LNCaP clone FGC (cell line): Measurements from ENCODE around the gene EFNA5.
A peak's percentile ranks its signal among the peaks of the same experiment; 100 is the strongest.

ENCODE experiments used
- DNase-seq: peaks from one replicate; pipeline ENCODE4 v3.0.0-alpha.2; 2011; ENCODE audit warnings: low read depth
- H3K4me3 ChIP-seq: 2 replicates; pipeline ENCODE4 v1.5.1; 2011; ENCODE audit warnings: mild to moderate bottlenecking, low read depth, low read length, control low read depth
- CTCF ChIP-seq: IDR thresholded peaks from 2 replicates; pipeline ENCODE4 v1.5.1; 2012; ENCODE audit warnings: mild to moderate bottlenecking; ENCODE audit not compliant: control insufficient read depth, insufficient read depth; ENCODE audit errors: extremely low read depth

The EFNA5 gene

GRCh38 chr5:107605596-107606125, 65.1 kb downstream of the EFNA5 start:
- DNase-seq: no peak
- no peak for TF ChIP-seq CTCF
- no peak overlapping the region for H3K4me3 ChIP-seq

GRCh38 chr5:107604990-107605389, 65.7 kb downstream of the EFNA5 start:
- no peak for TF ChIP-seq CTCF
- no peak for DNase-seq
- no peak overlapping the region for H3K4me3 ChIP-seq

GRCh38 chr5:107604146-107604910, 66.4 kb downstream of the EFNA5 start:
- no peak overlapping the region for H3K4me3 ChIP-seq
- TF ChIP-seq CTCF: no peak
- no peak for DNase-seq

GRCh38 chr5:107603349-107603748, 67.4 kb downstream of the EFNA5 start:
- no peak for DNase-seq
- TF ChIP-seq CTCF: no peak
- H3K4me3 ChIP-seq: no peak overlapping the region

GRCh38 chr5:107602896-107603295, 67.8 kb downstream of the EFNA5 start:
- no peak for TF ChIP-seq CTCF
- no peak overlapping the region for H3K4me3 ChIP-seq
- DNase-seq: no peak

- DNase-seq: no peak
- TF ChIP-seq CTCF: no peak
- no peak overlapping the region for H3K4me3 ChIP-seq
Observed at GRCh38 chr5:107601076-107601475, 69.7 kb downstream of the EFNA5 start.

GRCh38 chr5:107598958-107599357, 71.8 kb downstream of the EFNA5 start:
- peak; percentile 87 for DNase-seq
- no peak for TF ChIP-seq CTCF
- no peak overlapping the region for H3K4me3 ChIP-seq
